ENCODE results near the gene HDHD5.

GRCh38 chr22:17138513-17138912, 20.6 kb downstream of the HDHD5 start:
- TF ChIP-seq CTCF (conservative IDR thresholded peaks at IDR 0.05; ENCODE audit: low read depth, low read length) (no peak), EZH2 (IDR thresholded peaks at IDR 0.05; ENCODE audit: borderline replicate concordance, low read depth, low read length, poor library complexity, severe bottlenecking) (no peak)
